OCI-M1 (cell line): ENCODE measurements around the gene PXDN.
"Not testable (repeated sequence)": the region's sequence is repeated elsewhere in the genome, so short reads cannot be mapped to it uniquely, and the experiment has no call there.

Experiments used
- DNase-seq: peaks from one replicate; lab custom pipeline; 2025; lab: John Stamatoyannopoulos, UW

The PXDN gene

DNA sequence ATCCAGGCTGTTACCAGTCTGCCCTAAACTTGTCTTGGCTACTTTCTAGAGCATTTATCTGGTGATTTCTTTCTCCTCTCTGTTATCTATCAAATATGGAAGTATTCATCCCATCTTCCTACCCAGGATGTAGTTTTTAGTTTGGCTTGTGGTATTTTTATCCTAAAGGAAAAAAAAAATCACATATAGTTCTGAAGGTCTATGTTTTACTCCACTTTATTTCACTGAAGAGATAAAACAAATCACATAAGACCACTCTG is 62.2 kb downstream of the PXDN start:
- DNase-seq, result no peak

GRCh38 chr2:1681323-1682180 is 62.8 kb downstream of the PXDN start:
- DNase-seq, result no peak

- DNase-seq, result no peak
Measured at GRCh38 chr2:1681017-1681318, 63.3 kb downstream of the PXDN start.

DNA sequence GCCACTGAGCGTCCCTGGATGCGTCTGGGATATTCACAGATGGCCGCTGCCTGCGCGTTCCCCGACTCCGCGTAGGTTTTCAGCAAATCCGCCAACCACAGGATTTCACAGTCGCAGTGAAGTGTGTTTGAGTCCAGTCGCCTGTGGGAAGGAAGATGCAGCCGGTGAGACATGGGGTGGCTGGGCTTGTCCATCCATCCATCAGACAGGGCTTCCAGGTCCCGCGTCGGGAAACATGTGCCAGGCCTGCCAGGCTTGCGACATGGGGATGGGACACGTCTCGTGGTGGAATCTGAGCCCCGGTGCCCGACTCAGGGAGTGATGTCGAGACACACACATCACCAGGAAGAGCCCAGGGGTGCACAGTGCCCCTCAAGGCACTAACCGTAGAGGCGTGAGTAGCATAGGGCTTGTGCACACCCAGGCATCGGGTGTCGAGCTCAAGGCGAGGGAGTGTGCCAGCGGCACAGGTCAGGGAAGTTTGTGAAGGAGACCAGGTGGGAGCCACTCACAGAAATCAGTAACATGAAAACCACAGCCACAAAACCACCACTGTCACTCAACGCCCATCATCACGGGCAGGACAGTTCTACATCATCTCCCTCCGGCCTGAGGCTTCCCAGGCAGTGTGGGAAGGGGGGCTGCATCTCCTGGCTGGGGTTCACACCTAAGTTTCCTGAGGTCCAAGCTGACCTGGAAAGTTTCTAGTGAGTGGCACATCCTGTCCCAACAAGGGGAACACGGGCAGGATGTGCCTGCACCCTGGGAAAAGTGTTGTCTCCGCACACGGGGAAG is 63.9 kb downstream of the PXDN start:
- no peak for DNase-seq

DNA sequence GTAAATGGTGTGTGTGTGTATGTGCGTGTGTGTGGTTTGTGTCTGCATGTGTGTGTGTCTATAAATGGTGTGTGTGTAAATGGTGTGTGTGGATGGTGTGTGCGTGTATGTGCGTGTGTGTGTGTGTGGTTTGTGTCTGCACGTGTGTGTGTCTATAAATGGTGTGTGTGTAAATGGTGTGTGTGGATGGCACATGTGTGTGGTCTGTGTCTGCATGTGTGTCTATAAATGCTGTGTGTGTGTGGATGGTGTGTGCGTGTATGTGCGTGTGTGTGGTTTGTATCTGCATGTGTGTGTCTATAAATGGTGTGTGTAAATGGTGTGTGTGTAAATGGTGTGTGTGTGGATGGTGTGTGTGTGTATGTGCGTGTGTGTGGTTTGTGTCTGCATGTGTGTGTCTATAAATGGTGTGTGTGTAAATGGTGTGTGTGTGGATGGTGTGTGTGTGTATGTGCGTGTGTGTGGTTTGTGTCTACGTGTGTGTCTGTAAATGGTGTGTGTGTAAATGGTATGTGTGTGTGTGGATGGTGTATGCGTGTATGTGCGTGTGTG is 64.8 kb downstream of the PXDN start:
- DNase-seq, result not testable (repeated sequence)

GRCh38 chr2:1679065-1679464 is 65.2 kb downstream of the PXDN start:
- not testable (repeated sequence) for DNase-seq

DNA sequence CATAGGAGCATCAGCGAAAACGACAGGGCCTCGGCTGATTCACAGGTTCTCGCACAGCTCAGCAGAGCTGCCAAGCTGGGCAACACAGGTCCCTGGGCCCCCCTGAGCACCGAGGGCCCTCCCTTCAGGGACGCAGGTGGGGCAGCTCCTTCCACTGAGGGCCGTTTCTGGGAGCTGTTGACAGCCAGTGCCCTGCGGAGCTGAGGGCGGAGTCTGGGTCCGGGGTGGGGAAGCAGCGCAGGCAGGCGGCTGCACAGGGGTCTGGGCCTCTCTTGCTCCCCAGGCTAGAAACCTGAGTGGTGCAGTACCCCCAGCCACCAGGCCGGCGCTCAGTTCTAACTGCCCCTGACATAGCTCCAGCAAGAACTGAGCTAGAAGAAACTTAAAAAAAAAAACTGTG is 65.7 kb downstream of the PXDN start:
- no peak for DNase-seq

- DNase-seq, result no peak
Measured at GRCh38 chr2:1677821-1678165, 66.5 kb downstream of the PXDN start.

- no peak for DNase-seq
Measured at GRCh38 chr2:1676913-1677820, 67.1 kb downstream of the PXDN start.

DNA sequence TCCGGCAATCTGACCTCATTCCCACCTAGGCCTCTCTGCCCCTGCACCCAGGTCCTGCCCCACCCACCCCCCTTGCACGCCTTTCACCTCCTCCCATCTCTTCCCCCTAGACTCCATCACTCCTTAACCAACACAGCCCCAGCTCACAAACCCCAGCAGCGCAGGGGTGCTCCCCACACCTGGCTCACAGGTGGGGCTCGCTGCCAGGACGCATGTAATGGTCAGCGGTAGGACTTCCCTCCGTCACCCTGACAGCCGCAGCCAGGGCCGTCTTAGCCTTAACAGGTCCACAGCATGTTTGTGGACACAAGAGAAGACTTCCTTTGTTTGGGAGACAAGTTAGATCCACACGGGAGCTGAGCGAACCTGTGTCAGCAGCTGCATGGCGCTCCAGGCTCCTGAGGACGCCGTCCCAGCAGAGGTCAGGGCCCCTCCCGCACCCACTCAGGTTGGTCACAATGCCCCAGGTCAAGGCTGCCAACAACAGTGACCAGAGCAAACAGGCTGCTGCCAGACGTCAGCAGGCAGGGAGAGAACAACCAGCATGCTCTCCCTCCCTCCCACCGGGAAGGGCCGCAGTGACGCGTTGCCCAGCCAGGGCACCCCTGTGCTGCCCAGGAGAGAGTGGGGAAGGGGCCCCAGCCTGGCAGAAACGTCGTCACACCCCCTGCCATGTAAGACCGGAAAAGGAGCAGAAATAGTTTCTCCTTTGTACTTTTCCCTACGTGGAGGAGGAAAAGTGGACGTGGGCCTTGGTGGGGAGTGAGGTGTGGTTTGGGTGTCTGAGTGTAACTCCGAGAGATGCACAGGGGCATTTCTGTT is 68.0 kb downstream of the PXDN start:
- no peak for DNase-seq

- DNase-seq, result no peak
Measured at GRCh38 chr2:1675633-1676032, 68.7 kb downstream of the PXDN start.

GRCh38 chr2:1674766-1675397 is 69.4 kb downstream of the PXDN start:
- no peak for DNase-seq

DNA sequence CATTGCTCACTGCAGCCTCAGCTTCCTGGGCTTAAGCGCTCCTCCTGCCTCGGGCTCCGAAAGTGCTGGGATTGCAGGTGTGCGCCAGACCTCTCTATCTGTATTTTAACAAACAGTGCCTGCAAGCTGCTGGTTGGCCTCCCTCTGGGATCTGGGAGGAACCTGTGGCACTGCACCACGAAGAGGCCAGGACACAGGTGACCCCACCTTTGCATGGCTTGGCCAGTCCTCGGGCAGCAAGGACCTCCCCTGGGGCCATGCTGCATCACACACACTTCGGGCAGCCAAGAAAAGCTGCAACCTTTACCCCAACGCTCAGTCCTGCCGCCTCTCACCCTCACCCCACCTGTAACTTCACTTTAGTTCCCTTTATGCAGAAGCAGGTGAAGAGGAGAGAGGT is 70.0 kb downstream of the PXDN start:
- DNase-seq, result no peak

- no peak for DNase-seq
Measured at GRCh38 chr2:1673160-1673944, 71.0 kb downstream of the PXDN start.

DNA sequence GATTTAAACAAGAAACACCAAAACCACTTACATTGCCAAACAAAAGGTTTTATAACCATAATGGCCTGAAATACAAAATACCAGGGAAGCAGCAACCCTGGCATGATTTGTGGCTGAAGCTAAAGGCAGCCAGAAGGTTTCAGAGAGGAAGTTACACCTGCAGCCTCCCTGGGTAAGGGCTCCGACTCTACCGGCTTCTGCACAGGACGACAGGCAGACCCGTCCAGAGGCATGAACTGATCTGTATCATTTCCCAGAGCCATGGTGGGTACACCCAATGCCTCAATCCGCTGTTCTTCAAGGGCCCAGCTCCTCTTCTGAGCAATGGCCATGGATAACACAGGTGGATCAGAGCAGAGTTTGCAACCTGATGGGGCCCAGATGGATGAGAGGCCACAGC is 71.6 kb downstream of the PXDN start:
- DNase-seq, result no peak

- DNase-seq, result no peak
Measured at GRCh38 chr2:1671916-1672315, 72.4 kb downstream of the PXDN start.

GRCh38 chr2:1670636-1671035 is 73.7 kb downstream of the PXDN start:
- DNase-seq, result no peak

- DNase-seq, result no peak
Measured at GRCh38 chr2:1665761-1666505, 78.4 kb downstream of the PXDN start.

GRCh38 chr2:1664698-1665097 is 79.6 kb downstream of the PXDN start:
- no peak for DNase-seq
